PC-9 (cell line): Measurements from ENCODE around the gene TRAF3. TPM values are rescaled to one million over a fixed set of nuclear protein-coding genes. Genes with fewer than 3 reads are reported as not detected.

Experiments used
- BruUV-seq: library from RNA; stranded (reverse); fragments of 400-500 nt; replicated peaks from 2 replicates; lab custom pipeline; 2021; lab: Mats Ljungman, UMichigan
- CTCF ChIA-PET: fragments of 300-600 bp; sonication (Branson Sonifier 250); formaldehyde crosslinking; loops from one replicate; lab custom pipeline; 2022; ENCODE audit warnings: antibody characterized with exemption; lab: Charles Lee
- POLR2A ChIA-PET: fragments of 300-600 bp; sonication (Branson Sonifier 250); formaldehyde crosslinking; loops from one replicate; lab custom pipeline; 2022; ENCODE audit warnings: antibody characterized with exemption; ENCODE audit not compliant: unreplicated experiment; lab: Charles Lee
- DNase-seq, 2 experiments: peaks; one replicate each; pipeline versions ENCODE4 v3.0.0 to v3.0.0-alpha.2; 2015 to 2022; ENCODE audit warnings: mixed read lengths in 1 of 2
- H2AFZ ChIP-seq: fragments of 200-600 bp; sonication (generic); 2 replicates; pipeline ENCODE4 v1.8.1; 2017; ENCODE audit warnings: antibody characterized with exemption
- H3F3A ChIP-seq: fragments of 200-600 bp; sonication (generic); 2 replicates; pipeline ENCODE4 v1.8.1; 2017; ENCODE audit warnings: antibody characterized with exemption, mild to moderate bottlenecking, low read depth; ENCODE audit not compliant: insufficient read depth
- H3K27ac ChIP-seq: fragments of 200-600 bp; sonication (generic); 2 replicates; pipeline ENCODE4 v1.6.1; 2016; ENCODE audit warnings: mixed run types
- H3K27me3 ChIP-seq: fragments of 200-600 bp; sonication (generic); 2 replicates; pipeline ENCODE4 v1.6.1; 2016; ENCODE audit warnings: low read depth, mixed run types; ENCODE audit not compliant: insufficient read depth
- H3K36me3 ChIP-seq: fragments of 200-600 bp; sonication (generic); 2 replicates; pipeline ENCODE4 v1.6.1; 2016; ENCODE audit warnings: low read depth, mixed run types
- H3K4me1 ChIP-seq: fragments of 200-600 bp; sonication (generic); replicated peaks from 2 replicates; pipeline ENCODE4 v1.6.1; 2016; ENCODE audit warnings: mixed run types; ENCODE audit not compliant: insufficient read depth
- H3K4me2 ChIP-seq: fragments of 200-600 bp; sonication (generic); 2 replicates; pipeline ENCODE4 v1.6.1; 2017; ENCODE audit warnings: mixed run types
- H3K4me3 ChIP-seq: fragments of 200-600 bp; sonication (generic); 2 replicates; pipeline ENCODE4 v1.6.1; 2016; ENCODE audit warnings: mixed run types
- H3K79me2 ChIP-seq: fragments of 200-600 bp; sonication (generic); 2 replicates; pipeline ENCODE4 v1.6.1; 2017; ENCODE audit warnings: low read depth, mixed run types
- H3K9me2 ChIP-seq: fragments of 200-600 bp; sonication (generic); 2 replicates; pipeline ENCODE4 v1.8.1; 2017; ENCODE audit warnings: mild to moderate bottlenecking; ENCODE audit not compliant: insufficient read depth
- H3K9me3 ChIP-seq: fragments of 200-600 bp; sonication (generic); 2 replicates; pipeline ENCODE4 v1.8.1; 2016; ENCODE audit warnings: low read depth; ENCODE audit not compliant: insufficient read depth
- H4K20me1 ChIP-seq: fragments of 200-600 bp; sonication (generic); 2 replicates; pipeline ENCODE4 v1.8.1; 2017; ENCODE audit not compliant: insufficient read depth
- EZH2 ChIP-seq: fragments of 200-600 bp; sonication (generic); IDR thresholded peaks from 2 replicates; pipeline ENCODE4 v1.8.0; 2017; ENCODE audit warnings: antibody characterized with exemption, low read depth
- intact Hi-C: fragments of 100-400 bp; cut with micrococcal nuclease; formaldehyde crosslinking; loops from one replicate; pipeline ENCODE4 v1.10.0; 2022; ENCODE audit not compliant: unreplicated experiment
- total RNA-seq: library from RNA; stranded (reverse); gene quantifications from 2 replicates; pipeline ENCODE4 v1.2.3, GENCODE V29; 2021
- TF ChIP-seq, protein P1 (sequence below): fragments of 200-600 bp; sonication (generic); conservative IDR thresholded peaks from 2 replicates; pipeline ENCODE4 v1.6.1; 2017; ENCODE audit warnings: mixed run types, antibody characterized with exemption, mild to moderate bottlenecking, moderate library complexity

The TRAF3 gene
- total RNA-seq, 1 experiment from 2014 or later: 41.3 TPM

DNA sequence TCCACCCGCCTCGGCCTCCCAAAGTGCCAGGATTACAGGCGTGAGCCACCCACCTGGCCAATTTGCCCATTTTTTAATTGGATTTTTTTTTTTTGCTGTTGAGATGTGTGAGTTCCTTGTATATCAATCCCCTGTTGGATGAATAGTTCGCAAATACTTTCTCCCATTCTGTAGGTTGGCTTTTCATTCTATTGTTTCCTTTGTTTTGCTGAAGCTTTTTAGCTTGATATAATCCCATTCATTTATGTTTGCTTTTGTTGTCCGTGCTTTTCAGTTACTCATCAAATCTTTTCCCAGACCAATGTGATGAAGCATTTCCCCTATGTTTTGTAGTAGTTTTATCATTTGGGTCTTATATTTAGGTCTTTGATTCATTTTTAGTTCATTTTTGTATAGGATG is 36.4 kb downstream of the TRAF3 start:
- Histone ChIP-seq H4K20me1 (no peaks in the 10 kb centered on the region), H3K4me1 (no peaks in the 10 kb centered on the region), H3K79me2 (peaks cover 30% of the 10 kb centered on the region), H3K36me3 (no peaks in the 10 kb centered on the region), H3K27me3 (no peaks in the 10 kb centered on the region), H3K27ac (no peak overlapping the region), H2AFZ (no peak overlapping the region), H3F3A (0 out of 2 replicates have a peak, but pooled peaks cover 4% of the 10 kb centered on the region), H3K9me2 (no peaks in the 10 kb centered on the region), H3K4me3 (no peak overlapping the region), H3K9me3 (no peaks in the 10 kb centered on the region), H3K4me2 (no peak overlapping the region)
- no peak for DNase-seq
- POLR2A ChIA-PET: no interaction called here
- intact Hi-C loops: no loop called here
- no TSS peak for BruUV-seq
- CTCF ChIA-PET: interaction anchor here (0.7 kb wide), 1 partner anchor 19 kb away, joined by 4 read pairs; no protein-coding TSS in a partner anchor
- TF ChIP-seq, protein P1, sequence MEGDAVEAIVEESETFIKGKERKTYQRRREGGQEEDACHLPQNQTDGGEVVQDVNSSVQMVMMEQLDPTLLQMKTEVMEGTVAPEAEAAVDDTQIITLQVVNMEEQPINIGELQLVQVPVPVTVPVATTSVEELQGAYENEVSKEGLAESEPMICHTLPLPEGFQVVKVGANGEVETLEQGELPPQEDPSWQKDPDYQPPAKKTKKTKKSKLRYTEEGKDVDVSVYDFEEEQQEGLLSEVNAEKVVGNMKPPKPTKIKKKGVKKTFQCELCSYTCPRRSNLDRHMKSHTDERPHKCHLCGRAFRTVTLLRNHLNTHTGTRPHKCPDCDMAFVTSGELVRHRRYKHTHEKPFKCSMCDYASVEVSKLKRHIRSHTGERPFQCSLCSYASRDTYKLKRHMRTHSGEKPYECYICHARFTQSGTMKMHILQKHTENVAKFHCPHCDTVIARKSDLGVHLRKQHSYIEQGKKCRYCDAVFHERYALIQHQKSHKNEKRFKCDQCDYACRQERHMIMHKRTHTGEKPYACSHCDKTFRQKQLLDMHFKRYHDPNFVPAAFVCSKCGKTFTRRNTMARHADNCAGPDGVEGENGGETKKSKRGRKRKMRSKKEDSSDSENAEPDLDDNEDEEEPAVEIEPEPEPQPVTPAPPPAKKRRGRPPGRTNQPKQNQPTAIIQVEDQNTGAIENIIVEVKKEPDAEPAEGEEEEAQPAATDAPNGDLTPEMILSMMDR: no peak
- TF ChIP-seq EZH2: no peak

DNA sequence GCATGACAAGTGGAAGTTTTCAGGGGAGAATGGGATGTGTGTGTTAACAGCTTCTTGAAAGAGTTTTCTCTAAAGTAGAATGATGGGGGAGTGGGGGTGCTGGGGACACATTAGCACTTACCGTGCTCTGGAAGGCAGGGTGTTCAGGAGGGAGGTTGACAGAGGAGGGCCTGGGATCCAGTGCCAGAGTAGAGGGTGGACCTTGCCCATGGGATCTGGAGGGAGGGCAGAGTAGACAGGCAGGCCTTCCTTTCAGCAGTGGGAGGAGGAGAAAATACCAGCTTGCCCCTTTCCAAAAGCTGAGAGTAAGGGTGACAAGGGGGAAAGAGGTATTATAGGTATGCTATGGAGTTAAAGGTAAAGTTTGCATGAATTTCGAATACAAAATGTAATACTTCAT is 40.1 kb downstream of the TRAF3 start:
- H3K9me3 ChIP-seq: no peaks in the 10 kb centered on the region
- 0 out of 2 replicates have a peak, but pooled peaks cover 4% of the 10 kb centered on the region for H3F3A ChIP-seq
- H3K4me3 ChIP-seq: no peak overlapping the region
- POLR2A ChIA-PET: no interaction called here
- H3K27me3 ChIP-seq: no peaks in the 10 kb centered on the region
- H3K4me2 ChIP-seq: no peak overlapping the region
- no peaks in the 10 kb centered on the region for H3K9me2 ChIP-seq
- peaks cover 42% of the 10 kb centered on the region for H3K79me2 ChIP-seq
- H3K36me3 ChIP-seq: no peaks in the 10 kb centered on the region
- BruUV-seq: no TSS peak
- no peak overlapping the region for H3K27ac ChIP-seq
- DNase-seq: no peak
- intact Hi-C loops: no loop called here
- no peak overlapping the region for H2AFZ ChIP-seq
- H4K20me1 ChIP-seq: peaks cover 4% of the 10 kb centered on the region; the same call in 1 of the 2 replicates
- CTCF ChIA-PET: no interaction called here
- no peaks in the 10 kb centered on the region for H3K4me1 ChIP-seq
- no peak for TF ChIP-seq EZH2
- TF ChIP-seq, protein P1: no peak

DNA sequence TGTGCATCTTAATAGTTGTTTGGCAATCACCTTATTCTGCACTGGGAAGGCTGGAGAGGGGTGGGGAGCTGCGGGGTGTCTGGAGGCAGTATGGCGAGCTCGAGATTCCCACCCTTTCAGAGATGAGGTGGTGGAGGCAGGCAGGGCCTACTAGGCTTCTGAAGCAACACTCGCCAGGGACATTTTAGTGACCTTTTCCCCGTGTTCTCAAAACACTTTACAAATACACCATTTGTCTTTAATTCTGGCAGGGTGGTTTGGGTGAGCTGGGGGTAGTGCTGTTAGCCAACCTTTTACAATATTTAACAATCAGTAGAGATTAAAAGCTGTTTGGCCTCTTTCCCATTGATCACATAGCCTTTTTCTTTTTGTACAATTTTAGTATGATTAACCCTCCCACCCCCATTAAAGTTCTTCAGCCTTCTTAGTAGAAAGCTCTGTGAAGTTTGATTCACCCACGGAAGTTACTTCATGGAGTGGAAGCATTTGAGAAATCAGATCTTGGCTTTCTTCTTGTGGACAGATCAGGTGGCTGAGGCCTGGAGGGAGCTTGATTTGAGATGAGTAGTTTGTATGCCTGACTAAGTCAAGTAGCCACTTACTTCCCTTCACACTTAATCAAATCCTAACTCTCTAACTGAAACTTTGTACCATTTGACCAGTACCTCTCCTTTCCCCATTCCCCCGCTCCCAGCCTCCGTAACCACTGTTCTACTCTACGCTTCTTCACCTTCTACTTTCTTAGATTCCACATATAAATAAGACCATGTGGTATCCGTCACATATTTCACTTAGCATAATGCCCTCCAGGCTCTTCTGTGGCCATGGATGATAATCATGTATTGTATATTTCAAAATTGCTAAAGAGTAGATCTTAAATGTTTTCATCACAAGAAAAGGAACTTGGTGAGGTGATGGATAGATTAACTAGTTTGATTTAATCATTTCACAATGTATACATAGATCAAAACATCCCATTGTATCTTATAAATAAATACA is 41.0 kb downstream of the TRAF3 start:
- Histone ChIP-seq H4K20me1 (peaks cover 4% of the 10 kb centered on the region; the same call in 1 of the 2 replicates), H3F3A (0 out of 2 replicates have a peak, but pooled peaks cover 4% of the 10 kb centered on the region), H3K4me3 (no peak overlapping the region), H3K4me1 (no peaks in the 10 kb centered on the region), H3K9me2 (no peaks in the 10 kb centered on the region), H3K9me3 (no peaks in the 10 kb centered on the region), H3K4me2 (no peak overlapping the region), H2AFZ (no peak overlapping the region), H3K27me3 (no peaks in the 10 kb centered on the region), H3K36me3 (no peaks in the 10 kb centered on the region), H3K79me2 (peaks cover 52% of the 10 kb centered on the region), H3K27ac (no peak overlapping the region)
- TF ChIP-seq, protein P1: no peak
- TF ChIP-seq EZH2: no peak
- intact Hi-C loops: no loop called here
- no peak for DNase-seq
- ChIA-PET POLR2A (interaction anchor here (0.6 kb wide), 1 partner anchor 29 kb away, joined by 5 read pairs; no protein-coding TSS in a partner anchor), CTCF (no interaction called here)
- no TSS peak for BruUV-seq
